SKM-1 treated with dmso at 0.1 percent for 144 hours (cell line): ENCODE data around the gene KRT6B.
"Not testable (repeated sequence)": the region's sequence is repeated elsewhere in the genome, so short reads cannot be mapped to it uniquely, and the experiment has no call there.

Experiments used
- DNase-seq: peaks from one replicate; lab custom pipeline; 2025; ENCODE audit not compliant: unreplicated experiment; lab: John Stamatoyannopoulos, UW

The KRT6B gene

DNA sequence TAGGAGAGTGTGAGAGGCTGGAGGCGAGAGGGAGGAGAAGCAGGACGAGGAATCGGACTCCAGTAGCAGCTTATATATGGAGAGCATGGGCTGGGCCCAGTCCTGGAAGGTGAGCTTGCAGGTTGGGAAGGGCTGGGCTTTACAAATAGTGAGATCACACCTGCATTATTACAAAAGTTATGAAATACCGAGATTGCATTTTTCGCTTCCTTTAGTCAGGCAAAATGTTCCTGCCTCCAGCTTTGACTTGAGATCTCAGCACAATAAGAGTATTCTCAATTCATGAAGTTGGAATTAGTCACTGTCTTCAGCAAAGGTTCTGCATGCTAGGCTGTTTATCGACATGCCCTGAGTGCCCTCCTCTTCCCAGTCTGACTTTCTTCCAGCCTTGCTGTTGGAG lies at the start of gene KRT6B:
Gene KRT6B (minus strand): TSS at position 46 of the 400 bp plus-strand sequence. CDS start 68 bp downstream, outside the sequence.
- DNase-seq, result no peak

DNA sequence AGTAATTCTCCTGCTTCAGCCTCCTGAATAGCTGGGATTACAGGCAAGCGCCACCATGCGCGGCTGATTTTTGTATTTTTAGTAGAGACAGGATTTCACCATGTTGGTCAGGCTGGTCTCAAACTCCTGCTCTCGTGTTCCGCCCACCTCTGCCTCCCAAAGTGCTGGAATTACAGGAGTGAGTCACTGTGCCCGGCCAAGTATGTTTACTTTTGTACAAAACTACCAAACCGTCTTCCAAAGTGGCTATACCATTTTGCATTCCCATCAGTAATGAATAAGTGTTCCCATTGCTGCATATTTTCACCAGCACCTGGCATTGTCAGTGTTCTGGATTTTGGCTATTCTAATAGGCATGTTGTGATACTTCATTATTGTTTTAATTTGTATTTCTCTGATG lies 49.5 kb upstream of the KRT6B start:
- DNase-seq, result no peak

DNA sequence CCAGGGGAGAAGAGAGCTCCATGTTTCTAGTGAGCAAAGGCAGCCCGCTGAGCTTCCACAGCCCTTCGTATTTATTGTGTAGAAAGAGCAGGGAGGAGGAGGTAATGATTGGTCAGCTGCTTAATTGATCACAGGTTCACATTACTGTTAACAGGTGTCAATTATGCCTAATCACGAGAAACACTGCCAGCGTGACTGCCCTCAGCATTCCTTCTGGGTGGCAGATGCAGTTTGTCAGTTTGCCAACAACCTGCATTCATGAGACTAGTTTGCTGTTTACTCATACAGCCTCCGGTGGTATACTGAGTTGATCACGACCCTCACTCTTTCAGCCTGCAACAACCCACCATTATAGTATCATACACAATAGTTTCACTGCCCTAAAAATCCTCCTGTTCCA lies 48.6 kb upstream of the KRT6B start:
- not testable (repeated sequence) for DNase-seq

DNA sequence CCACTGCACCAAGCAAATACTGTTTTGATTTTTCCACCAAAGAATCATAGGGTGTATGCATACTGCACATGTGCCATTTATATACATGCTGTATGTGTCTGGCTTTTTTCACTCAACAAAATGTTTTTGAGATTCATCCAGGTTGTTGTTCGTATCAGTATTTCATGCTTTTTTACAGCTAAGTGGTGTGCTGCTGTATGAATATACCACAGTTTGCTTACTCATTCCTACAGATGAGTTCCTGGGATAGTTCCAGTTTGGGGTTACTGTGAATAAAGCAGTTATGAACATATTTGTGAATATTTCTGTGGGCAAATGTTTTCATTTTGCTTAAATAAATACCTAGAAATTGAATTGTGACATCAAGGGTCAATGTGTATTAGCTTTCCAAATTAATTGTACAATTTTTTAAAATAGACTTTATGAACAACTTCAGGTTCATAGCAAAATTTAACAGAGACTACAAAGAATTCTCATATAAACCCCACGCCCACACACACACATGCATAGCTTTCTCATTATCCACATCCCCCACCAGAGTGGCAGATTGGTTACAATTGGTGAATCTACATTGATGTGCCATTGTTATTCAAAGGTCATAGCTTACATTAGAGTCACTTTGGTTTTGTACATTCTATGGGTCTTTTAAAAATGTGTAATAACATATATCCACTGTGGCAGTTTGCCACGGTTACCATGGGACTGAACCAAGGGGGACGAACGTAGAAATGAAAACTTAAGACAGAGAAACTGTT lies 48.0 kb upstream of the KRT6B start:
- DNase-seq, result no peak

- no peak for DNase-seq
These were observed 47.0 kb upstream of the KRT6B start for GRCh38 chr12:52498946-52499345.

DNA sequence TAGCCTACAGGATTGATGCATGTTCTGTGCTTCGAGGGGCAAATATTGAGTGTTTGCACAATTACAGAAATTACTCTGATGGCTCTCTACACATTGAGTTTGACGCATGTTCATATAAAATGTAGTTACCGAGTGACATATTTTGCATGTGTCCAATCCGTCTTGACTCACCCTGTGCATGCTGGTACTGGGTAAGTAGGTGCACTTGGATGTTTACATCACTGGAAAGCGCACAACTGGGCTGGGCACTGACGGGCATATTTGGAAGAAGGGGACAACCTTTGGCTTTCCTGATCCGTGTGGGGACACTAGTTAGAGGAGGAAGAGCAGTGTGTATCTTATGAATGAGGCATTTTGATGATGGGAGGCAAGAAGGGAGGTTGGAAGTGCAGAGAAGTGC lies 46.0 kb upstream of the KRT6B start:
- DNase-seq, result no peak

DNA sequence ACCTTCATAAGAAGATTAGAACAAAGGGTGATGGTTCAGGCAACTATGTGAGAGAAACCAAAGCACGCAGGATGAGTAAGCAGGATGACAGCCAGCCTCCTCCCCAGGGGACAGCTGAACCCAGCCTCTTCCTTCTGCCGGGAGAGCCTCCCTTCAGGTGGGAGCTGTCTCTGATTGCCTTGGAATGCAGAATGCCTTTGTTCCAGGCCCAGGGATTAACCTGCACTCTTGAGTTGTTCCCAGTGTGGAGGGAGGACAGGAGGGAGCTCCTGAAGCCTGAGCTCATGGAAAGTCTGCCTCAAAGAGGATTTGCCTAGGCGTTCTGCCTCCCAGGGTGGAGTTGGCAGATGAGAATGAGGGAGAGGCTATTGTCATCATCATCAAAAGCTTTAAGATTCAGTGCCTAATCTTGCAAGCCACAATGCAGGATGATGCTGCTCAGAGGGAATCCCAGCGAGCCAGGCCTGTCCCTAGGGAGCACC lies 44.7 kb upstream of the KRT6B start:
- no peak for DNase-seq

GRCh38 chr12:52496054-52496453 lies 44.1 kb upstream of the KRT6B start:
- no peak for DNase-seq

- DNase-seq, result no peak
These were observed 43.4 kb upstream of the KRT6B start for GRCh38 chr12:52495389-52495788.

- DNase-seq, result no peak
These were observed 42.6 kb upstream of the KRT6B start for GRCh38 chr12:52494518-52494917.

- no peak for DNase-seq
These were observed 42.2 kb upstream of the KRT6B start for GRCh38 chr12:52494100-52494499.

- DNase-seq, result no peak
These were observed 41.2 kb upstream of the KRT6B start, which contains the start of gene KRT6A for GRCh38 chr12:52493172-52493571. KRT6A (minus strand) TSS chr12:52493257; CDS start chr12:52493188, 69 bp downstream.

GRCh38 chr12:52492405-52492804 lies 40.5 kb upstream of the KRT6B start:
- not testable (repeated sequence) for DNase-seq

GRCh38 chr12:52491495-52491894 lies 39.5 kb upstream of the KRT6B start:
- DNase-seq, result not testable (repeated sequence)

- DNase-seq, result no peak
These were observed 36.8 kb upstream of the KRT6B start for GRCh38 chr12:52488736-52489135.

GRCh38 chr12:52487744-52488443 lies 35.9 kb upstream of the KRT6B start:
- not testable (repeated sequence) for DNase-seq

GRCh38 chr12:52487211-52487610 lies 35.3 kb upstream of the KRT6B start:
- no peak for DNase-seq

DNA sequence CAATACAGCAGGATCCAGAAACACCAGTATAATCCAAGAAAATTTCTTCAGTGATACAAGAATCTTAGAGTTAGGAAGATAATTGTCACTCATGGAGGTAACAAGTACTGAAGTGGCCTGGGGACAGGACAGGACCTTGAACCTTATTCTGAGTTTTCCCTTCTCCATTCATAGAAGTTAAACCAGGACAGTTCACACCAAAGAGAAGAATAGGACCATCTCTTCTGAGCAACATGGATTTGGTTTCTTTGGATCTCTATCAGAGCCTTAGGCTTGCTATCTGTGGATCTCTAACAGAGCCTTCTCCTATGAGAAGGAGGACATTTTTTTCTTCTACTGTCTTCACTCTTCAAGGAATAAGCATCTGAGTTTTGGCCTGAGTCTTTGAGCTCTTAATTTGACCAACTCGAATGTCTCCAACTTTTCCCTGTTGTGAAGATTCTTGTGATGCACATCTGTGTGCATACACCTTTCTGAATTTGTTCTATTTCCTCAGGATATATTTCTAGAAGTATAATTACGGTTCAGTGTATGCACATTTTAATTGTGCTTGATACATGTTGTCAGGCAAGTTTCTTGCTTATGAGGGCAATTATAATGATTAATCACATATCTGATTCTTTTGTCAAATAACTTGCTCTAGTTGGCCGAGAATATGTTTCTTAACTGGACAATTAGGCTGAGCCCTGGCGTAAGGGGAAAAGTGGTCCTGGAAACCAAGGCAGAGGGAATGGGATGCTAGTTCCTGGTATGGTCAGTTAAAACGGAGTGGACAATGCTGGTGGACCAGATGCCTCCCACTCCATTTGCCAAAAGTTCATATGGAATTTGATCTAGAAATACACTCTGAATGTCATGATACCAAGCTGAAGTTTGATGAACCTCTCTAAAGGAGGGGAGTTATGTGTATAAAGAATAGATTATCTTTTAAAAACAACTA lies 34.5 kb upstream of the KRT6B start:
- no peak for DNase-seq

- DNase-seq, result no peak
These were observed 28.1 kb upstream of the KRT6B start for GRCh38 chr12:52480073-52480472.

DNA sequence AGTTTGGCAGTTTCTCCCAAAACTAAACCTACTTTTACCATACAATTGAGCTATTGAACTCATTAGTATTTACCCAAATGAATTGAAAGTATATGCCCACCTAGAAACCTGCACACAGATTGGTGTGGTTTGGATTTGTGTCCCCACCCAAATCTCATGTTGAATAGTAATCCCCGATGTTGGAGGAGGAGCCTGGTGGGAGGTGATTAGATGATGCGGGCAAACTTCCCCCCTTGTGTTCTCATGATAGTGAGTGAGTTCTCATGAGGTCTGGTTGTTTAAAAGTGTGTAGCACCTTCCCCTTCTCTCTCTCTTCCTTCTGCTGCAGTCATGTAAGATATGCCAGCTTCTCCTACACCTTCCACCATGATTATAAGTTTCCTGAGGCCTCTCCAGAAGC lies 25.7 kb upstream of the KRT6B start:
- DNase-seq, result no peak

DNA sequence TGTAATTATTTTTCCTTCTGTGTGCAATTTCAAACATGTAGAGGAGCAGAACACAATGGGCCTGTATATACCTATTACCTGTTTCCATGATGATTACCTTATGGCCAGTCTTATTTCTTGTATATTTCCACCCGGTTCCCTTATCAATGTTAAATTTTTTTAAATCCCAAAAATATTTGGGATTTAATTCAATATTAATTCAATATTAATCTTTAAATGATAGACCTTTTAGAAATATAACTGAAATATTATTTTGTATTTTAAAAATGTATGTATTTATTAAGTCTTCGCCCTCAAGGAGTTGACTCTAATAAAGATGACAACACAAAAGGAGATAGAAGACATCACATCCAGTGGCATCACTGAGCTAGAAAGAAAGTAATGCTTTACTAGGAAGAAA lies 22.3 kb upstream of the KRT6B start:
- no peak for DNase-seq
